ENCODE measurements around the gene URI1. TPM values are rescaled to one million over a fixed set of nuclear protein-coding genes. Genes with fewer than 3 reads are reported as not detected.
"Not testable (repeated sequence)": the region's sequence is repeated elsewhere in the genome, so short reads cannot be mapped to it uniquely, and the experiment has no call there.

URI1 gene
- total RNA-seq, 4 donors from 2014 or later: 52.2 to 63.2 (median 58.6) TPM

- no peak for DNase-seq (ENCODE audit: low spot score)
- no peak for TF ChIP-seq CTCF (IDR thresholded peaks at IDR 0.05)
- ATAC-seq (ENCODE audit: low FRiP score): no peak
Observed at GRCh38 chr19:29964171-29964570, 22.1 kb downstream of the URI1 start.

GRCh38 chr19:29965492-29965891 is 23.5 kb downstream of the URI1 start:
- no peak for ATAC-seq (ENCODE audit: low FRiP score)
- no peak for TF ChIP-seq CTCF (IDR thresholded peaks at IDR 0.05)
- DNase-seq (ENCODE audit: low spot score): no peak

- ATAC-seq (ENCODE audit: low FRiP score): not testable (repeated sequence)
Observed at GRCh38 chr19:29966142-29966541, 24.1 kb downstream of the URI1 start.

GRCh38 chr19:29966588-29967249 is 24.7 kb downstream of the URI1 start:
- TF ChIP-seq CTCF (IDR thresholded peaks at IDR 0.05): no peak
- ATAC-seq (ENCODE audit: low FRiP score) (no peak), DNase-seq (ENCODE audit: low spot score) (no peak)

More at GRCh38 chr19:29966142-29966541, 24.1 kb downstream of the URI1 start:
- not testable (repeated sequence) for DNase-seq (ENCODE audit: low spot score)

- no peak for DNase-seq (ENCODE audit: low spot score)
- no peak for TF ChIP-seq CTCF (IDR thresholded peaks at IDR 0.05)
- ATAC-seq (ENCODE audit: low FRiP score): no peak
Observed at GRCh38 chr19:29967623-29968022, 25.6 kb downstream of the URI1 start.

- no peak for DNase-seq (ENCODE audit: low spot score)
- no peak for ATAC-seq (ENCODE audit: low FRiP score)
- TF ChIP-seq CTCF (IDR thresholded peaks at IDR 0.05): no peak
Observed at GRCh38 chr19:29969891-29970290, 27.9 kb downstream of the URI1 start.

- TF ChIP-seq CTCF (IDR thresholded peaks at IDR 0.05): no peak
- DNase-seq (ENCODE audit: low spot score): no peak
- ATAC-seq (ENCODE audit: low FRiP score): no peak
Observed at GRCh38 chr19:29971002-29971401, 29.0 kb downstream of the URI1 start.

Measured in omental fat pad (tissue), 4 donors.